Measurements from ENCODE around the gene PCDHGA3.
"Not testable (repeated sequence)": the region's sequence is repeated elsewhere in the genome, so short reads cannot be mapped to it uniquely, and the experiment has no call there.

Gene PCDHGA3

GRCh38 chr5:141343953-141344463, 379 bp downstream of the PCDHGA3 start:
- no peak for DNase-seq
- no peaks in the 10 kb centered on the region for H3K27me3 ChIP-seq (replicated peaks)
- peak overlapping the region; percentile 38 for H3K4me3 ChIP-seq (ENCODE audit: low read depth, low read length)
- TF ChIP-seq CTCF (IDR thresholded peaks at IDR 0.05; ENCODE audit: low read depth, low read length, missing control alignments), result no peak
- H3K36me3 ChIP-seq (replicated peaks), result no peaks in the 10 kb centered on the region
- no peak overlapping the region for H3K27ac ChIP-seq
- in situ Hi-C loops (cut with HindIII; ENCODE audit: low pct_ligation_motif_present, low sequenced_read_pairs), result no loop called here

GRCh38 chr5:141345327-141345726, 1.7 kb downstream of the PCDHGA3 start:
- Histone ChIP-seq H3K4me3 (ENCODE audit: low read depth, low read length) (no peak overlapping the region), H3K27me3 (replicated peaks) (no peaks in the 10 kb centered on the region), H3K36me3 (replicated peaks) (no peaks in the 10 kb centered on the region), H3K27ac (no peak overlapping the region)
- no peak for TF ChIP-seq CTCF (IDR thresholded peaks at IDR 0.05; ENCODE audit: low read depth, low read length, missing control alignments)
- in situ Hi-C loops (cut with HindIII; ENCODE audit: low pct_ligation_motif_present, low sequenced_read_pairs), result no loop called here
- DNase-seq, result no peak

- in situ Hi-C loops (cut with HindIII; ENCODE audit: low pct_ligation_motif_present, low sequenced_read_pairs); H3K36me3 ChIP-seq (replicated peaks); H3K27ac ChIP-seq; H3K27me3 ChIP-seq (replicated peaks); H3K4me3 ChIP-seq (ENCODE audit: low read depth, low read length); DNase-seq: not testable (repeated sequence)
These were observed 2.4 kb downstream of the PCDHGA3 start for GRCh38 chr5:141346017-141346416.

- Histone ChIP-seq H3K4me3 (ENCODE audit: low read depth, low read length) (peak within 1 kb of the TSS; percentile 17), H3K27me3 (replicated peaks) (no peaks in the 10 kb centered on the region), H3K36me3 (replicated peaks) (no peaks in the 10 kb centered on the region), H3K27ac (no peak within 1 kb of the TSS)
- DNase-seq, result peak; percentile 9
- TF ChIP-seq CTCF (IDR thresholded peaks at IDR 0.05; ENCODE audit: low read depth, low read length, missing control alignments), result peak; percentile 63
- in situ Hi-C loops (cut with HindIII; ENCODE audit: low pct_ligation_motif_present, low sequenced_read_pairs), result no loop called here
These were observed 6.4 kb downstream of the PCDHGA3 start, which contains the start of gene PCDHGB1 for GRCh38 chr5:141349917-141350619. PCDHGB1 (plus strand) TSS chr5:141350099; CDS start chr5:141350261, 162 bp downstream.

GRCh38 chr5:141351591-141351990, 8.0 kb downstream of the PCDHGA3 start:
- Histone ChIP-seq H3K27me3 (replicated peaks) (no peaks in the 10 kb centered on the region), H3K36me3 (replicated peaks) (no peaks in the 10 kb centered on the region), H3K4me3 (ENCODE audit: low read depth, low read length) (no peak overlapping the region), H3K27ac (no peak overlapping the region)
- TF ChIP-seq CTCF (IDR thresholded peaks at IDR 0.05; ENCODE audit: low read depth, low read length, missing control alignments), result no peak
- in situ Hi-C loops (cut with HindIII; ENCODE audit: low pct_ligation_motif_present, low sequenced_read_pairs), result no loop called here
- no peak for DNase-seq

- in situ Hi-C loops (cut with HindIII; ENCODE audit: low pct_ligation_motif_present, low sequenced_read_pairs), result no loop called here
- no peaks in the 10 kb centered on the region for H3K27me3 ChIP-seq (replicated peaks)
- H3K36me3 ChIP-seq (replicated peaks), result no peaks in the 10 kb centered on the region
- TF ChIP-seq CTCF (IDR thresholded peaks at IDR 0.05; ENCODE audit: low read depth, low read length, missing control alignments), result peak; percentile 37
- DNase-seq, result no peak
- H3K27ac ChIP-seq, result no peak within 1 kb of the TSS
- peak within 1 kb of the TSS; percentile 31 for H3K4me3 ChIP-seq (ENCODE audit: low read depth, low read length)
These were observed 11.4 kb downstream of the PCDHGA3 start, which contains the start of gene PCDHGA4 for GRCh38 chr5:141354900-141355469. PCDHGA4 (plus strand) TSS chr5:141355021; CDS start chr5:141355108, 87 bp downstream.
